ENCODE measurements around the gene EIF2D. TPM values are rescaled to one million over a fixed set of nuclear protein-coding genes. Genes with fewer than 3 reads are reported as not detected.

The EIF2D gene
- 54.2 and 54.3 TPM in 2 replicates for total RNA-seq

GRCh38 chr1:206612129-206612876 is at the start of gene EIF2D:
Gene EIF2D (minus strand): TSS chr1:206612465. CDS start chr1:206612342, 123 bp downstream.

GRCh38 chr1:206635080-206635977 is 23.1 kb upstream of the EIF2D start, which contains the start of gene DYRK3:
Gene DYRK3 (plus strand): TSS chr1:206635536. CDS start chr1:206635704, 168 bp downstream.

Other genes with a start within 250 kb of the EIF2D start
- gene IKBKE, start 142.0 kb downstream of the EIF2D start, total RNA-seq, result 14.9 and 23.9 TPM in 2 replicates
- gene RASSF5, start 104.9 kb downstream of the EIF2D start, total RNA-seq, result 1.6 and 2.3 TPM in 2 replicates
- gene DYRK3, start 23.1 kb upstream of the EIF2D start, total RNA-seq, result 0.79 and 1.2 TPM in 2 replicates
- gene MAPKAPK2, start 72.4 kb upstream of the EIF2D start, total RNA-seq, result 17.7 and 28.3 TPM in 2 replicates
- not detected in 2 replicates for gene IL19, start 158.3 kb upstream of the EIF2D start, total RNA-seq
- gene IL10, start 160.0 kb upstream of the EIF2D start, total RNA-seq, result not detected in 2 replicates

Data from placental epithelial cell (primary cell).